HG02840 (cell line): ENCODE results near the gene FAM193A.
"Not testable (repeated sequence)": the region's sequence is repeated elsewhere in the genome, so short reads cannot be mapped to it uniquely, and the experiment has no call there.

ENCODE experiments used
- ATAC-seq: cut with Tn5 transposase; IDR thresholded peaks from one replicate; pipeline ENCODE4 v1.9.1; 2021; ENCODE audit warnings: mild to moderate bottlenecking, moderate library complexity, moderate number of reproducible peaks; ENCODE audit not compliant: unreplicated experiment, low FRiP score

The FAM193A gene

DNA sequence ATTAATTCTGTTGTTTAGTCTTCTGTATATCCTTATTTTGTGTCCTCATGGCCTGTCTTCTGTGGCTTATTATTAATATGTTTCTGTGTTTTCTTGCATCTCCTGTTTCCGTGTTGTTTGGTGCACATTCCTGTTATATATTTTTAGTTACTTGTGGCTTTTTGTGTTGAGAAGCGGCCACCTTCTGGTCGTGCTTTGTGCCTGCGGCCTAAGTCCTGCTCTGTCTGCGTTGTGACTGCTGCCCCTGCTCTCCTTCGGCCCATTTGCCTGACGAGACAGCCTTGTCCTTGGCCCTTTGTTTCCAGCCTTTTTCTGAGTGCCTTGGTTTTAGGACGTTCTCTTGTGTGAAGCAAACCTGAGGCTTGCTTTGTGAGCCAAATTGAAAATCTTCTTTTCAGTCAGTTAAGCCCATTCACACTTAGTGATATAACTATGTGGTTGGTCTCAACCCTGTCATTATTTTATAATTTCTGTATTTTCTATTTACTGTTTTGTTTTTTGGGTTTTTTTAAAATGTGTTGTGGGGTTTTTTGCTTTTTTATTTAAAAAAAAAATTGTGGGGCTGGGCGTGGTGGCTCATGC is 175.9 kb downstream of the FAM193A start:
- ATAC-seq, result no peak

DNA sequence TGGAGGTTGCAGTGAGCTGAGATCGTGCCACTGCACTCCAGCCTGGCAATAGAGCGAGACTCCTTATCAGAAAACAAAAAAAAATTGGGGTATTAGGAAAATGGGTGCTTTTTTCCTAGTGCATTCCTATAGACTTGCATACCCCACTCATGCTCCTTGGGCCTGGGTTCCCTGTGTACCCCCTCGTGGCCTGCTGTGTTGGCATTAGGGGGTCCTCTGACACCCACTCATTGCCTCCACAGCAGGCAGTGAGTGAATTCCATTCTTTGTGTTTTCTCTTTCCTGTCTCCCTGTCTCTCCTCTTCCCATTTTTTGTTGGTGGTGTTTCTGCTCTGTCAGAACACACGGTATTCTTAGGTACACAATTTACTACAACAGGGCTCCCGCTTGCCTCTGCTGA is 176.9 kb downstream of the FAM193A start:
- no peak for ATAC-seq

DNA sequence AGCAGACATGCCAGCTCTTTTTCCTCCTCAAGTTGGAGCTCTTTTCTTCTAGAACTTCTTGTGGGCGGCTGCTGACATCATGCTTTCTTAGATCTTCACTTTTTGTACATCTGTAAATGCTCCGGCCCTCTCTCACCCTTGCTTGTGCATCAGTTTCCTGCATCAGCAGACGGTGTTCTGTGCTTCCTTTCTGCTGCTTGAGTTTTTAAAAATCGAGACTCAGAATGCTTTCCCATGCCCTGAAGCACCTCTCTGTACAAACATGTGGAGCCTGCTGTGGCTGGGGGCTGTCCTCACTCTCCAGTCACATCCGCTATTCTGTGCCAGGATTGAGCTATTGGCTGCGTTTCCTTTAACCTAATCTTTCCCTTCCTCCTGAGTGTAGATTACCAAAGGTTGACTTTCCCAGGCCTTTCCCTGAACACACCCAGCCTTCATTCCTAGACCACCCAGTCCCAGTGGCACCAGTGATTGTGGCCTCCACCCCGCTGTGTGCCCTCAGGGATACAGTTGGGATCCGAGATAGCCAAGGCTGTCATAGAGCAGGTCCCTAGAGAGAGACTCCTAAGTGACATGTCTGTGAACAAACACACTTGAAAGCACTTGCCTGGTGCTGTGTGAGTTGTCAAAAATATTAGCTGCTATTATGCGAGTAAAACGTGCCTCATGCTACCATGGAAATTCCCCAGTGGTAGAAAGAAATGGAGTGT is 177.8 kb downstream of the FAM193A start:
- no peak for ATAC-seq

DNA sequence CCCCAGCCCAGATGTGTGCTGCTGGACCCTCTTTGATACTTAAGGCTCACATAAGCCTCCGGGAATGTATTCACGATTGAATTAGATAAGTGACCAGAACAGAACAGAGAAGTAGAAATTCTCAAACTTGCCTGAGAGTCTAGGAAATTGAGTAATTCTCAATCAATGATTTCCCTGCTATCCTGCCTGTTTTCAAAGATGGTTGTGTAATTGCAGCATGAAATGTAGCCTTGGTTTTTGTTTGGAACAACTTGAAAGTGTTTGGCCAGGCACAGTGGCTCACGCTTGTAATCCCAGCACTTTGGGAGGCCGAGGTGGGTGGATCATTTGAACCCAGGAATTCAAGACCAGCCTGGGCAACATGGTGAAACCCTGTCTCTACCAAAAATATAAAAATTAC is 178.5 kb downstream of the FAM193A start:
- no peak for ATAC-seq

DNA sequence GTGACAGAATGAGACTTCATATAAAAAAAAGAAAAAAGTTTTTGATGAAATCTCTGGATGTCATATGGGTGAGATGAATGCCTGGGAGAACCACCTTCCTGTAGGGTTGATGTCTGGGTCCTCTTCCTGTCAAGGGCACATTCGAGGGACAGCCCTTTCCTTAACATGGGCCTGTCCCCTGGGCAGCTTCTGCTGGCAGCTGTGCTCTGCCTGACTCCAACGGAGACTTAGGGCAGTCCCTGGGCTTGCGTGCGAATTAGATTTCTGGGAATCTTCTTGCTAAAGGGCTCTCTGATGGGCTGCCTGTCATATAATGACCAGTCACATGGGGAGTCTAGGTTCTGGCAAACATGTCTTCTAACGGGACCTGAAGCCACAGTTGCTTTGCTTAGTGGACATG is 179.0 kb downstream of the FAM193A start:
- no peak for ATAC-seq

DNA sequence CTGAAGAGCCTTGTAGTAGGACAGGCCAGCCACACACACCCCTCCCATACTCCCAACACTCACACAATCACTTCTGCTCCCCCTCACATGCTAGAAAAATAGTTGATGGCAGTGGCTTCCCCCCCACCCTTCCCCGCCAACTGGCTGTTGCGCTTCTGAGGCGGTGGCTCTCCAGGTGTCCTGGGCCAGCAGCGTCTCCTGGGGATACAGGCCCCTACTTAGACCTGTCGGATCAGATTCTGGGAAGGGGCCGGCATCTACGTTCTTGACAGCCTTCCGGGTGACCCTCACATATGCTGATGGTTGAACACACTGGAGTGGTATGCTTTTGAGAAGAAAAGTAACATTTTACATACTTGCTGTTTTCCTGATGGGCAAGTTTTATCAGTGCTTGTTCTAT is 179.8 kb downstream of the FAM193A start:
- no peak for ATAC-seq

DNA sequence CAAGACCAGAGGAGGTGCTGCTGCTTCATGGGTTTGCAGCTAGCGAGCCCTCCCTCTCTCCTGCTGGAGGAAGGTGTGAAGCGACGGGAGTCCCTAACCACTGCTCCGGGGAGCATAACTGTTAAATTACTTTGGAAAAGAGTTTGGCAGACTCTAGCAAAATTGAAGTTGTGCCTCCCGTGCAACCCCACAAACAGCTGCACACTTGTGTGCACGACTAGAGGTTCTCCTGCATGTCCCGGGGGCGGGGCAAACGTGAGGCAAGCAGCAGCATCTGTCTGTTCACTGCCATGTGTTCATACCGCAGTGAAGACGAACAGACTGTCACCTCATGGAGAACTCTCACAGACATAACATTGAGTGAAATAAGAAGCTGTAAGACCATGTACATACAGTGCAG is 185.1 kb downstream of the FAM193A start:
- no peak for ATAC-seq

DNA sequence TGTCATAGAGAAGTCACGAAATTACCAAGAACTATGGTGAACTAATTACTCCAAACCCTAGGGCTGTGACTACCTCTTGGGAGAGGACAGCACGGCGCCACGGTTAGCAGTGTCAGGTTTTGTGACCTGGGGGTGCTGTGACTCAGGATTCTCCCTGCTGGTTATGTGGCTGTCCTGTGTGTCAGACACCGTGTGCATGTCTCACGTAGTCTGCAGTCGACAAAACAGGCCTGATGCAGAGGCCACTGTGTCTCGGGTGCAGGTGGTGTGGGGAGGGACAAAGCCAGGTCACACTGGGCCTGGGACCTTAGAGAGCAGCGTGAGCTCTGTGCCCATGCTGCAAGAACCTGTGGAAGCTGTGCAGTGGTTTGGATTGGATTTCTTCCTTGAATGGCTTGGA is 185.6 kb downstream of the FAM193A start:
- no peak for ATAC-seq

DNA sequence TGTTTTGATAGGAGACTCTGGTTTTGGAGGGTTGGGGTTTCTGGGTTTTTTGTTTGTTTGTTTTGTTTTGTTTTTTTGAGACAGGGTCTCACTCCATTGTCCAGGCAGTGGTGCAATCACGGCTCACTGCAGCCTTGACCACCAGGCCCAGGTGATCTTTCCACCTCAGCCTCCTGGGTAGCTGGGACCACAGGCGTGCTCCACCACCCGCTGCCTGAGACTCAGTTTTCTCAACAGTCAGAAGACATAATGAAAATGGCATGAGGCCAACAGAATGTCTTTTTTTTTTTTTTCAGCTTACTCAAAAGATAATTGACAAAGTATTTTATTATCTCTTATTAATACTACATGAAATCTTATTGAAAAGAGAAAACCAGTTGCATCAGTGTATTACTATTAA is 187.3 kb downstream of the FAM193A start:
- no peak for ATAC-seq

DNA sequence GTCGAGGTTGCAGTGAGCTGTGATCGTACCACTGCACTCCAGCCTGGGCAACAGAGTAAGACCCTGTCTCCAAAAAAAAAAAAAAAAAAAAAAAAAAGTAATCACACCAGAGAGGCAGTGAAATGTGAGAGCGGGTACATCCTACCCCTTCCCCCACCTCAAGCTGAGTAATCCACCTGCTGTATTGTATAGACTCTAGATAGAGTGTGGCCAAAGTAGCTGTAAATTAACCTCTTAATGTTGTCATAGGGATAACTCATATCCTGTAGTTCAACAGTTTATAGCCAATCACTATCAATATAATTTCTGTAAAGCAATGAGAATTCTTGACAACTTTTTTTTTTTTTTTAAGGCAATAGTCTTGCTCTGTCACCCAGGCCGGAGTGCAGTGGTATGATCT is 188.9 kb downstream of the FAM193A start:
- ATAC-seq, result no peak

DNA sequence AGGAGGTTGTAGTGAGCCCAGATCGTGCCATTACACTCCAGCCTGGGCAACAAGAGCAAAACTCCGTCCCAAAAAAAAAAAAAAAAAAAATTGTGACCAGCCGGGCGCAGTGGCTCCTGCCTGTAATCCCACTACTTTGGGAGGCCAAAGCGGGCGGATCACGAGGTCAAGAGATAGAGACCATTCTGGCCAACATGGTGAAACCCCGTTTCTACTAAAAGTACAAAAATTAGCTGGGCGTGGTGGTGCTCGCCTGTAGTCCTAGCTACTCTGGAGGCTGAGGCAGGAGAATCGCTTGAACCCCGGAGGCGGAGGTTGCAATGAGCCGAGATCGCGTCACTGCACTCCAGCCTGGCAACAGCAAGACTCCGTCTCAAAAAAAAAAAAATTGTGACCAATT is 190.4 kb downstream of the FAM193A start:
- not testable (repeated sequence) for ATAC-seq

DNA sequence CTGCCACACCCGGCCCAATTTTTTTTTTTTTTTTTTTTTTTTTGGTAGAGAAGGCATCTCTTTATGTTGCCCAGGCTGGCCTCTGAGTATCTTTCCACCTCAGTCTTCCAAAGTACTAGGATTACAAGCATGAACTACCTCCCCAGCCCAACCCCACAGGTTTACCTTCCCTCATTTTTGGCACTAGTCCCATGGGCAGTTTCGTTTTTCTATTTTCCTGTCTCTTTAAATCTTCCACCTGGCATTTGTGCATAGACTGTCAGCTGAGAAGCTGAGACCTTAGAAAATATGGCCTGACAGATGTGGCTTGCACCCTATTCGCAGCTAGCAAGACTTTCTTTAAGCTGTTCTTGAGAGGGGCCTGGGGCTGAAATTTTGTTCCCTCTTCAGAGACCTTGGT is 191.8 kb downstream of the FAM193A start:
- ATAC-seq, result no peak

DNA sequence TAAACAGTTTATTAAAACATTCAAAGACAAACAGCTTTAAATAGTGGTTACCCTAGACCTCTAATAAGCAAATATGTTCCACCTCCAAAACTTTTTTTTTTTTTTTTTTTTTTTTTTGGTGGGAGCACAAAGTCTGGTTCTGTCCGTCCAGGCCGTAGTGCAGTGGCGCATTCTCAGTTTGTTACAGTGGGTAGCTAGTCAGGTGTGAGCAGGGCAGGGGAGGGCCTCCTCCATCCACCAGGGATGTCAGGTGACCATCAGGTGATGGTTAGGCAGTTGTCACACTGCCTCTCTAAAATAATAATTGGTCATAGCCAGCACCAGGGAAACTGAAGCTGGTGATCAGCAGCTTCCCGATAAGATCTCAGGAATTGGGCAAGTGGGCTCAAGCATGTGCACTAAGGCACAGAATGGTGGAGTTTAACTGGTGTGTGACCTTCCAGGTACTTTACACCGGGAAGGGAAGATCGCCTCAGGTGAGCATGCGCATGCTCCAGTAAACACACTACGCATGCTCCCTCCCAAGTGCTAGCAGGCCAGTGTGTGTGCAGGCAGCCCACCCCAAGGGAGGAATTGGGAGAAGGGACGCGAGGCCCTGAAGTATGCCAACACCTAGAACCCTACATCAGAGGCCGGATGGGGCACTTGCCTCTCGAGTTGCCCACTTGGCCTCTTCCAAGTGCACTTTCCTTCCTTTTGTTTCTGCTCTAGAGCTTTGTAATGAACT is 192.5 kb downstream of the FAM193A start:
- ATAC-seq, result no peak

DNA sequence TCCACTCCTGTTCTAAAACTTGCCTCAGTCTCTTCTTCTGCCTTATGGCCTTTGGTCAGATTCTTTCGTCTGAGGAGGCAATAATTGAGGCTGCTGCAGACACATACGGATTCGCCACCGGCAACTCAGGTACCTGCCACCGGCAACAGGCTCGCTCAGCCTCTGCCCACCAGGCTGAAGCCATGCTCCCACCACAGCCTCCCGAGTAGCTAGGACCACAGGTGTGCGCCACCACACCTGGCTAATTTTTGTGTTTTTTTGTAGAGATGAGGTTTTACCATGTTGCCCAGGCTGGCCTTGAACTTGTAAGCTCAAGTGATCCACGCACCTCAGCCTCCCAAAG is 193.1 kb downstream of the FAM193A start:
- no peak for ATAC-seq

DNA sequence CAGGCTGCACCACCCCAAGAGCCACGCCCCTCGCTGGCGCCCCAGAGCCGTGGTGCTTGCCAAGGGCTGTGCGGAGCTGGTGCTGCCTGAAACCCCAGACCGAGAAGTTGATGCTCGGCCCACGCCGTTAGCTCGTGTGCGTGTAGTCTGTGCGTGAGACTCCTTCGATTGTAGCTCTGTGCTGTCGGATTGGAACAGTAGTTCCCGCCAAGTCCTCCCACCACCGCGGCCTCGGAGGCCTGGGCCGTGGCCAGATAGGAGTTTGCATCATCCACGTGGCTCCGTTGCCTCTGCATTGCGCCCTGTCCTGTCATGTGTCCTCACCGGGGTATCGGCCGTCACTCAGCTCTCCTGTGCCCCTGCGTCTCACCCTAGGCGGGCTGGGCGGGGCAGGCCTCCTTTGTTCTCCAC is 195.5 kb downstream of the FAM193A start:
- ATAC-seq, result no peak

DNA sequence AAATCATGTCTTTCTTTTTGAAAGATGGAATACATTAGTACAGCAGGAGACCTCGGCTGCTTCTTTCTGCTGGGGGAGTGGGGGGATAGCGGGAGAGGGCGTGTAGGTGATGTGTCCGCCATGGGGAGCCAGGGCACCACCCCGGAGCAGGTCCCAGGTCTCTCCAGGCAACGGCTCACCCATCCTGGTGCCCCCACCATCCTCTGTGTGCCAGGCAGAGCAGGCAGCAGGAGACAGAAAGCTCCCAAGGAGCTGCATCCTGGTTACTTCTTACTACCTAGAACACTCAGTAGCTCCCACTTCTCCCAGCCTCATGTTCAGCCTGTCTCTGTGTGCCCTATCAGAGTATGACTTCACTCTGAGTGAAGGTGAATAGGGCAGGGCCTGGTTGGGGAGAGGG is 196.1 kb downstream of the FAM193A start:
- ATAC-seq, result no peak

DNA sequence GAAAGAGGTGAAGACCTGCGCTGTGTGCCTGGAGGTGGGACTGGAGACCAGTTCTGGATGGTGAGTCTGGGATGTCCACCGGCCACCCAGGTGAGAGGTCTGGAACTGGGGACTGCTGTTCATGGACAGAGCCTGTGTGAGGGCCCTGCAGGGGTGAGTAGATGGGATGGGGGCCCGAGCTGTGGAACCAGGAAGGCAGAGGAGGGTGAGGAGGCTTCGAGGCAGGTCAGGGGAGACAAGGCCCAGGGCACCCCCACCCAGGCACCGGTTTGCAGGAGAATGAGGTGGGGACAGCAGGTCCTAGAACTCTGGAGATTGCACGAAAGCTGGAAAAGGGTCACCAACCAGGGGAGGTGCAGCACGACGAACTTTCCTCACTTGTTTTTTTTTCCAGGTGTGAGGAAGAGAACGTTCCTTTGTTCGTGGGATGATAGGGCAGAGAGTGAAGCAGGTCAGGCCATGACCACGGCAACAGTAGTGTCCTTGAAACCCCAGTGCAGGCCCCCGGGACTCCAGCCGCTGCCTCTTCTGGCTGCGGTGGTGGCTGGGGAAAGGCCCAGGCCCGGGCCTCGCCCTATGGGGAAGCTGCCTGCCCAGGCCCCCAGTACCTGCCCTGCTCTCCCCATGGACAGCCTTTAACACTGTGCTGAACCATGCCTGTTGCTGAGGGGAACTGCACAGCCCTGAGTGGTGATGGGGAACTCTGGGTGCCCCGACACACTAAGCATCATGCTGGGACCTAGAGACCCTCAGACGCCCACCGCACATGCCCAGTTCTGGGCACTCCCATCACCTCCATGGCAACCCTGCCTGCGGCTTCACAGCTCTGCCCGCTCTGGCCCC is 196.8 kb downstream of the FAM193A start:
- no peak for ATAC-seq

DNA sequence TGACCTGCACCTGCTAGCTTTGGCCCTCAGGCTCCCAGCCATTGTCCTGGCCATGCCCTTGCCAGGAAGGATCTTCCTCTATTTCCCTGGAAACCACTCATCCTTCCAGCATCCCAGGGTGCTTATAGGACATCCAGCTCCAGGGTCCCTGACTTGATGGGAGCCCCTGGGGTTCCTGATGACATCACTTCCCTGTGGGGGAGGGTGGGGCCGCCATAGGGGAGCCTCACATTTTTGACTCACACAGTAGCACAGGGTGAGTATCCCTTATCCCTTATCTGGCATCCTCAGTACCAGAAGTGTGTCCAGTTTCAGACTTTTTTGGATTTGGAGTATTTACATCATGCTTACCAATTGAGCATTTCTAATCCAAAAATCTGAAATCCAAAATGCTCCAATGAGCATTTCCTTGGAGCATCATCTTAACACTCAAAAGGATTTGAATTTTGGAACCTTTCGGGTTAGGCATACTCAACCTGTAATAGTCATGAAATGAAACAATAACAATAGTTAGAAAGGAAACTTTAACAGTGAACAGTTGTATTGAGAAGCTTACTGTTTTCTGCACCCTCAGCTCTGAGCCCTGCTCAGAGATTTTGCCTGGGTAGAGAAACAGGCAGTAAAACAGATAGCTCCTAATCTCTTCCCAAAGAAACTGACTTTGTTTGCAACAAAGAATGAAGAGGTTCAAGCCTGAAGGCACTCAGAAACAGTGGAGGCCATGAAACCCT is 197.6 kb downstream of the FAM193A start:
- no peak for ATAC-seq

DNA sequence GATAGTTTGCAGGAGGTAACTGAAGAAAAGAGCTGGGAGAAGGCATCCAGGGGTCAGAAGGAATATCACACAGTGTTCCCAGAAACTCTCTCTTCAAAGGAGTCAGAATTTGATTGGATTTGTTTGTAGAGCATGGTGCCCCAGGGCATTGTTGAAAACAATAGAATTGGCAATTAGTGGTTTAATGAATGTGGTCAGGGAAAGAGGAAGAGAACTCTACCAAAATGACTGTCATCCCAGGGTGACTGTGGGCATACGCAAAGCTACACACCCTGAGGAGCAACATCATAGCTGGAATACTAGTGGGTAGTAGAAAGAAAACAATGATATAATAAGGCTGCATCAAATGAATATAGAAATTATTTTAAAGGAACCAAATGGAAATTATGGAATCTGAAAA is 198.2 kb downstream of the FAM193A start:
- ATAC-seq, result no peak

DNA sequence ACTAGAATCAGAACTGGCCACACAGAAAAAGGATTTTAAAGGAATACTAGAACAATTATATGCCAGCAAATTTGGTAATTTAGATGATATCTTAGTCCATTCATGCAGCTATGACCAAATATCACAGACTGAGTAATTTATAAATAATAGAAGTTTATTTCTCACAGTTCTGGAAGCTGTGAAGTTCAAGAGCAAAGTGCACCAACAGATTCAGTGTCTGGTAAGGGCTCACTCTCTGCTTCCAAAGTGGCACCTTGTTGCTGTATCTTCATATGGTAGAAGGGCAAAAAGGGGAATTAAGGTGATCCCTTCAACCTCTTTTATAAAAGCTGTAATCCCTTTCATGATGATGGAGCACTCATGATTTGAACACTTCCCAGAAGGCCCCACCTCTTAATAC is 199.4 kb downstream of the FAM193A start:
- ATAC-seq, result no peak
